Kidney epithelial cell (primary cell): ENCODE measurements around the gene TMEM74B. TPM values are rescaled to one million over a fixed set of nuclear protein-coding genes. Genes with fewer than 3 reads are reported as not detected.

Source experiments
- DNase-seq: peaks from one replicate; pipeline ENCODE4 v3.0.0-alpha.2; 2010; ENCODE audit warnings: low read depth
- H3K27me3 ChIP-seq: 2 replicates; pipeline ENCODE4 v1.6.0; 2011; ENCODE audit warnings: low read length; ENCODE audit not compliant: control insufficient read depth, insufficient read depth
- H3K36me3 ChIP-seq: 2 replicates; pipeline ENCODE4 v1.5.1; 2011; ENCODE audit warnings: low read length; ENCODE audit not compliant: control insufficient read depth, insufficient read depth
- H3K4me3 ChIP-seq: 2 replicates; pipeline ENCODE4 v1.5.1; 2011; ENCODE audit warnings: low read depth, mild to moderate bottlenecking, control low read depth, low read length
- total RNA-seq: library from RNA; depleted of rRNA; stranded (reverse); fragments of >200 nt; gene quantifications from 2 replicates; pipeline ENCODE4 v1.2.3, GENCODE V29; 2015
- TF ChIP-seq, protein P1 (sequence below): IDR thresholded peaks from 2 replicates; pipeline ENCODE4 v1.5.1; 2011; ENCODE audit warnings: mild to moderate bottlenecking, moderate library complexity, low read length, control low read depth, inconsistent platforms; ENCODE audit not compliant: insufficient read depth, poor library complexity, severe bottlenecking

TMEM74B gene
- total RNA-seq, 1 donor from 2014 or later = 4.5 TPM

DNA sequence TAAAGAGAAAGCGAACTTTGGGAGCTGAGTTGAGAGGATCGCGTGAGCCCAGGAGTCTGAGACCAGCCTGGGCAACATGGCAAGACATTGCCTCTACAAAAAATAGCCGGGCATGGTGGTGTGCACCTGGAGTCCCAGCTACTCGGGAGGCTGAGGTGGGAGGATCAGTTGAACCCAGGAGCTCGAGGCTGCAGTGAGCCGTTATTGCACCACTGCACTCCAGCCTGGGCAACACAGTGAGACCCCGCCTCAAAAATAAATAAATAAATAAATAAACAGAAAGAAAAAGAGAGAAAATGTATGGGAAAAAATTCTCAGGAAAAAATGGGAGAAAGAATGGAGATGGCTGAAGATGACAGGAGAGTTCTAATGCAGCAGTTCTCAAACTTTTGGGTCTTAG is 21.0 kb upstream of the TMEM74B start:
- DNase-seq = no peak
- peaks cover 22% of the 10 kb centered on the region for H3K27me3 ChIP-seq
- H3K36me3 ChIP-seq = no peaks in the 10 kb centered on the region
- TF ChIP-seq, protein P1, sequence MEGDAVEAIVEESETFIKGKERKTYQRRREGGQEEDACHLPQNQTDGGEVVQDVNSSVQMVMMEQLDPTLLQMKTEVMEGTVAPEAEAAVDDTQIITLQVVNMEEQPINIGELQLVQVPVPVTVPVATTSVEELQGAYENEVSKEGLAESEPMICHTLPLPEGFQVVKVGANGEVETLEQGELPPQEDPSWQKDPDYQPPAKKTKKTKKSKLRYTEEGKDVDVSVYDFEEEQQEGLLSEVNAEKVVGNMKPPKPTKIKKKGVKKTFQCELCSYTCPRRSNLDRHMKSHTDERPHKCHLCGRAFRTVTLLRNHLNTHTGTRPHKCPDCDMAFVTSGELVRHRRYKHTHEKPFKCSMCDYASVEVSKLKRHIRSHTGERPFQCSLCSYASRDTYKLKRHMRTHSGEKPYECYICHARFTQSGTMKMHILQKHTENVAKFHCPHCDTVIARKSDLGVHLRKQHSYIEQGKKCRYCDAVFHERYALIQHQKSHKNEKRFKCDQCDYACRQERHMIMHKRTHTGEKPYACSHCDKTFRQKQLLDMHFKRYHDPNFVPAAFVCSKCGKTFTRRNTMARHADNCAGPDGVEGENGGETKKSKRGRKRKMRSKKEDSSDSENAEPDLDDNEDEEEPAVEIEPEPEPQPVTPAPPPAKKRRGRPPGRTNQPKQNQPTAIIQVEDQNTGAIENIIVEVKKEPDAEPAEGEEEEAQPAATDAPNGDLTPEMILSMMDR = no peak
- no peak overlapping the region for H3K4me3 ChIP-seq

DNA sequence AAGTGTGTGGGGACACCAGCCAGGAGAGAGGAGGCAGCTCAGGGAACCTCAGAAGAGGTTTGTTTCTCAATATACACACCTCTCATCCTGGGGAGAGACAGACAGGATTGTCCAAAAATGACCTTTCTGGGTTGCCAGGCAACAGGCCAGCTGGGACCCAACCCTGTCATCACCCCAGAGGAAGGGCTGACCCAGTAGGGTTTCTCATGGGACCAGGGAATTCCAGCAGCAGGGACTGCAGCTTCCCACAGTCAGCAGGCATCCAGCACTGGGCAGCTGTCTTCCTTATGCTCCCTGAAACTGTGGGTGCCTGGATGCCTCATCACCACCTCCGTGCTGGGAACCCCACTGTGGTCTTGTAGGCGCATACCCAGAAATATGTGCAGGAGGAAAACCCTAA is 19.8 kb upstream of the TMEM74B start:
- H3K27me3 ChIP-seq = peaks cover 20% of the 10 kb centered on the region
- no peak overlapping the region for H3K4me3 ChIP-seq
- no peaks in the 10 kb centered on the region for H3K36me3 ChIP-seq
- TF ChIP-seq, protein P1 = no peak
- DNase-seq = no peak

DNA sequence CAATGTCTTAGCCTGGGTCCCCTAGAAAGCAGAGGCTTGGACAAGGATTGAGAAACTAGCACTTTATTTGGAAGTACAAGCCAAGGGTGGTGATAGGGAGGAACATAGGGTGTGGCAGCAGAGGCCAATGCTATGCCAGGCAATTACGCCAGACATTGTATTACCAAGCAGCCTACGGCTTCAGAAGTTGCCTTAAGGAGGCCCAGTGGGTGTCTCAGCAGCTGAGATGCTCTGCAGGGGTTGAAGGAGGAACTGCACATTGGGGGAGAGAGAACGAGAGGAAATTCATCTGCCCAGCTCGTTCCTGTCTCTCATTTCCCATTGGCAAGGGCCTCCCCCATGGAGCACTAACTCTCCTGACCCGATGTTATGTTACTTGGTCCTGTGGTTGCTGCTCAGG is 19.3 kb upstream of the TMEM74B start:
- Histone ChIP-seq H3K4me3 (no peak overlapping the region), H3K36me3 (no peaks in the 10 kb centered on the region), H3K27me3 (peaks cover 16% of the 10 kb centered on the region)
- TF ChIP-seq, protein P1 = no peak
- no peak for DNase-seq

DNA sequence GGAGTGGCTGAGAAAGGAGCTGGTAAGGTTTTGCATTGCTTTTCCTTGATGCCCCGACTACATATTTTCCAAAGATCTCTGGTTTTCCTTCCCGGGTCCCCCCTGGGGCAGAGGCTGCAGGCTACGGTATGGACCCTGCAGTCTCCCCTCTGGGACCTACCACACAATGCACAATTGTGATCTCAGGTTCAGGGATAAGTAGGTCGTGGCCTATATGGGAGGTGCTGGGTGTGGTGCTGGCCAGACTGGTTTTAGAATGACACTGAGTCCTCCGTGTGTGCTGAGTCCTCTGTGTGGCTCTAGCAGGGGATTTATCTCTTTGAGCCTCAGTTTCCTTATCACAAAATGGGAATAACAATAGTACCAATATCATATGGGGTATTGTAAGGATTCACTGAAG is 18.8 kb upstream of the TMEM74B start:
- no peak for DNase-seq
- Histone ChIP-seq H3K36me3 (no peaks in the 10 kb centered on the region), H3K27me3 (peaks cover 12% of the 10 kb centered on the region), H3K4me3 (no peak overlapping the region)
- TF ChIP-seq, protein P1 = no peak

DNA sequence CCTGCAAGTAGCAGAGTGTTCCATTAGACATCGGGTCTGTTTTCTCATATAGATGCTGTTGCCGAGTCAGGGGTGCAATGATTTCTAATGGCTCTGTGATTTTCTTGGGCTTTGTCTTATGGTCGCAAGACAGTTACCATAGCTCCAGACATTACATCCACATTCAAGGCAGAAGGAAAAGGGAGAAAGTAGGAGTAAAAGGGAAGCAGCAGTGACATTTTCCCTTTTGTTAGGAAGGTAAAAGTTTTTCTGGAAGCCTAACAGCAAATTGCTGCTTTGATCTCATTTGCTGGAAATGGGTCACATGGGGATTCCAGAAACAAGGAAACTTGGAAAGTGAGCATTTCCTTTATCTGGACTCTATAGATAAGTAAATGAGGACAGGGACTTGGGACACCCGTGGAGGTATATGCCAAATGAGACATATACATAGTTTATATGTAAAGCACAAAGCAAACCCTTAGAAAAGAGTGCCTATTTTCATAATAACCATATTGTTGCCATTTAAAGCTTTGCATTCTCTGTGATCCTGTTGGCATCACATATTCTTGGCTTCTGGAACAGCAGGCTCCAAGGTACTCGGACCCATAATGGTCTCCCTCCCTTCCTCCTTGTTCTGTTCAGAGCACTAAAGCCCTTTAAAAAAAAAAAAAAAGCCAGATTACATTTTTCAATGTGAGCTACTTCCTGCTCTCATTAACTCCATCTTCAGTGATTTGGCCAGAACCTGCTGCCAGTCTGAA is 18.2 kb upstream of the TMEM74B start, which contains the start of gene C20orf202:
C20orf202 (plus strand) TSS at position 693 of the 743 bp plus-strand sequence. CDS start 132 bp downstream, outside the sequence.
- Histone ChIP-seq H3K4me3 (no peak within 1 kb of the TSS), H3K36me3 (no peaks in the 10 kb centered on the region), H3K27me3 (peaks cover 9% of the 10 kb centered on the region)
- no peak for DNase-seq
- TF ChIP-seq, protein P1 = no peak

DNA sequence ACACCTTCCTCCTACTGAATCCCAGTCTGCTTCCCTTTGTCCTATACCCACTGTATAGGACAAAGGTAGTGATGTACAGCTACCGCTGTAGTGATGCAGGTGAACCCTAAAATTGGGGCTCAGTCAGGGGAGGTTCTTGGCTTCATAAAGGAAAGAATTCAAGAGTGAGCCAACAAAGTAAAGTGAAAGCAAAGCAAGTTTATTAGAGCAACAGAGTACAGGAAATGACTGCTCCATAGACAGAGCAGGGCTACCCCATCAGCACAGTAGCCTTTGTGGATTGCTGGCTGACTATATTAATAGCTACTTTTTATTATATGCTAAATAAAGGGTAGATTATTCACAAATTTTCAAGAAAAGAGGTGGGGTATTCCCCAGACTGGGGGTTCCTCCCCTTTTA is 15.2 kb upstream of the TMEM74B start:
- Histone ChIP-seq H3K36me3 (no peaks in the 10 kb centered on the region), H3K4me3 (no peak overlapping the region), H3K27me3 (peaks cover 8% of the 10 kb centered on the region)
- TF ChIP-seq, protein P1 = no peak
- no peak for DNase-seq
